GM18870 (cell line): Measurements from ENCODE around the gene XIRP2.

Experiments used
- ATAC-seq: cut with Tn5 transposase; IDR thresholded peaks from one replicate; pipeline ENCODE4 v1.9.1; 2021; ENCODE audit warnings: moderate library complexity; ENCODE audit not compliant: unreplicated experiment

XIRP2 gene

GRCh38 chr2:167133614-167134013, 245.3 kb downstream of the XIRP2 start:
- ATAC-seq, result no peak

GRCh38 chr2:167134381-167135072, 246.2 kb downstream of the XIRP2 start:
- ATAC-seq, result no peak

- no peak for ATAC-seq
Observed at GRCh38 chr2:167135706-167136105, 247.4 kb downstream of the XIRP2 start.

- ATAC-seq, result no peak
Observed at GRCh38 chr2:167136879-167137596, 248.8 kb downstream of the XIRP2 start.

- no peak for ATAC-seq
Observed at GRCh38 chr2:167140330-167140729, 252.1 kb downstream of the XIRP2 start.

GRCh38 chr2:167140767-167141166, 252.5 kb downstream of the XIRP2 start:
- no peak for ATAC-seq

- no peak for ATAC-seq
Observed at GRCh38 chr2:167142554-167142953, 254.3 kb downstream of the XIRP2 start.

- no peak for ATAC-seq
Observed at GRCh38 chr2:167144179-167144898, 256.1 kb downstream of the XIRP2 start.

- no peak for ATAC-seq
Observed at GRCh38 chr2:167147271-167147941, 259.1 kb downstream of the XIRP2 start.

- no peak for ATAC-seq
Observed at GRCh38 chr2:167151894-167152293, 263.6 kb downstream of the XIRP2 start.

- no peak for ATAC-seq
Observed at GRCh38 chr2:167157523-167157922, 269.2 kb downstream of the XIRP2 start.

GRCh38 chr2:167177196-167177595, 288.9 kb downstream of the XIRP2 start:
- ATAC-seq, result no peak

GRCh38 chr2:167181134-167181533, 292.9 kb downstream of the XIRP2 start:
- ATAC-seq, result no peak

GRCh38 chr2:167181688-167182087, 293.4 kb downstream of the XIRP2 start:
- no peak for ATAC-seq

GRCh38 chr2:167182403-167182802, 294.1 kb downstream of the XIRP2 start:
- ATAC-seq, result no peak

- ATAC-seq, result no peak
Observed at GRCh38 chr2:167183931-167184330, 295.7 kb downstream of the XIRP2 start.

- no peak for ATAC-seq
Observed at GRCh38 chr2:167186465-167186864, 298.2 kb downstream of the XIRP2 start.

GRCh38 chr2:167187049-167187727, 298.9 kb downstream of the XIRP2 start:
- ATAC-seq, result no peak

- no peak for ATAC-seq
Observed at GRCh38 chr2:167187978-167188967, 300.0 kb downstream of the XIRP2 start.

- no peak for ATAC-seq
Observed at GRCh38 chr2:167190053-167190452, 301.8 kb downstream of the XIRP2 start.
